GM13976 (cell line): ENCODE measurements around the gene ASF1B.

Source experiments
- DNase-seq: peaks from one replicate; pipeline ENCODE4 v3.0.0; 2012; ENCODE audit warnings: low spot score
- CTCF ChIP-seq: IDR thresholded peaks from 2 replicates; pipeline ENCODE4 v1.5.1; 2012; ENCODE audit warnings: borderline replicate concordance, mild to moderate bottlenecking; ENCODE audit not compliant: insufficient read depth; ENCODE audit errors: extremely low read depth, missing control alignments, control extremely low read depth
- in situ Hi-C: fragments of 300-500 bp; cut with MboI; formaldehyde crosslinking; loops from one replicate; pipeline ENCODE4 v1.12.0; 2022; ENCODE audit warnings: low sequenced_read_pairs, mixed read lengths, inconsistent platforms; ENCODE audit not compliant: unreplicated experiment

Gene ASF1B

GRCh38 chr19:14072535-14073260, 63.7 kb downstream of the ASF1B start, which contains the start of gene MISP3:
Gene MISP3, plus strand, starts transcription at chr19:14072786. Its CDS starts 524 bp downstream, at chr19:14073310.
- no peak for TF ChIP-seq CTCF

GRCh38 chr19:14070268-14071050, 65.9 kb downstream of the ASF1B start:
- DNase-seq = no peak
- TF ChIP-seq CTCF = no peak
- in situ Hi-C loops = loop anchor here (5.0 to 25.0 kb wide), 2 partner anchors 188 to 458 kb away; no protein-coding TSS in a partner anchor

More at GRCh38 chr19:14072535-14073260, 63.7 kb downstream of the ASF1B start, which contains the start of gene MISP3:
- in situ Hi-C loops = loop anchor here (5.0 to 25.0 kb wide), 2 partner anchors 190 to 460 kb away; no protein-coding TSS in a partner anchor
- DNase-seq = peak; percentile 70
